ENCODE data around the gene STX16. TPM values are rescaled to one million over a fixed set of nuclear protein-coding genes. Genes with fewer than 3 reads are reported as not detected.
A peak's percentile ranks its signal among the peaks of the same experiment; 100 is the strongest.

STX16 gene
- total RNA-seq, 1 experiment from 2014 or later: 43.7 TPM

GRCh38 chr20:58616411-58616810, 34.7 kb upstream of the STX16 start:
- in situ Hi-C loops (cut with HindIII; ENCODE audit: low pct_unique_long_range_greater_than_20kb, low sequenced_read_pairs): no loop called here

GRCh38 chr20:58617158-58617557, 33.9 kb upstream of the STX16 start:
- no peak for DNase-seq (ENCODE audit: low read depth)
- in situ Hi-C loops (cut with HindIII; ENCODE audit: low pct_unique_long_range_greater_than_20kb, low sequenced_read_pairs): no loop called here

More at GRCh38 chr20:58616411-58616810, 34.7 kb upstream of the STX16 start:
- DNase-seq (ENCODE audit: low read depth): no peak

- in situ Hi-C loops (cut with HindIII; ENCODE audit: low pct_unique_long_range_greater_than_20kb, low sequenced_read_pairs): no loop called here
- DNase-seq (ENCODE audit: low read depth): no peak
Measured at GRCh38 chr20:58618351-58619076, 32.6 kb upstream of the STX16 start.

- in situ Hi-C loops (cut with HindIII; ENCODE audit: low pct_unique_long_range_greater_than_20kb, low sequenced_read_pairs): no loop called here
- no peak for DNase-seq (ENCODE audit: low read depth)
Measured at GRCh38 chr20:58619077-58619863, 31.8 kb upstream of the STX16 start.

GRCh38 chr20:58619864-58620431, 31.1 kb upstream of the STX16 start:
- in situ Hi-C loops (cut with HindIII; ENCODE audit: low pct_unique_long_range_greater_than_20kb, low sequenced_read_pairs): no loop called here
- DNase-seq (ENCODE audit: low read depth): peak; percentile 45

- in situ Hi-C loops (cut with HindIII; ENCODE audit: low pct_unique_long_range_greater_than_20kb, low sequenced_read_pairs): no loop called here
- no peak for DNase-seq (ENCODE audit: low read depth)
Measured at GRCh38 chr20:58621906-58622548, 29.1 kb upstream of the STX16 start.

- no peak for DNase-seq (ENCODE audit: low read depth)
Measured at GRCh38 chr20:58622671-58623578, 28.2 kb upstream of the STX16 start.

GRCh38 chr20:58623579-58624473, 27.3 kb upstream of the STX16 start:
- in situ Hi-C loops (cut with HindIII; ENCODE audit: low pct_unique_long_range_greater_than_20kb, low sequenced_read_pairs): no loop called here
- peak; percentile 91 for DNase-seq (ENCODE audit: low read depth)

More at GRCh38 chr20:58622671-58623578, 28.2 kb upstream of the STX16 start:
- in situ Hi-C loops (cut with HindIII; ENCODE audit: low pct_unique_long_range_greater_than_20kb, low sequenced_read_pairs): no loop called here

GRCh38 chr20:58624687-58625086, 26.4 kb upstream of the STX16 start:
- in situ Hi-C loops (cut with HindIII; ENCODE audit: low pct_unique_long_range_greater_than_20kb, low sequenced_read_pairs): no loop called here
- no peak for DNase-seq (ENCODE audit: low read depth)

- in situ Hi-C loops (cut with HindIII; ENCODE audit: low pct_unique_long_range_greater_than_20kb, low sequenced_read_pairs): no loop called here
Measured at GRCh38 chr20:58625585-58625984, 25.5 kb upstream of the STX16 start.

GRCh38 chr20:58626051-58626450, 25.0 kb upstream of the STX16 start:
- no peak for DNase-seq (ENCODE audit: low read depth)
- in situ Hi-C loops (cut with HindIII; ENCODE audit: low pct_unique_long_range_greater_than_20kb, low sequenced_read_pairs): no loop called here

More at GRCh38 chr20:58625585-58625984, 25.5 kb upstream of the STX16 start:
- no peak for DNase-seq (ENCODE audit: low read depth)

GRCh38 chr20:58627212-58628072, 23.6 kb upstream of the STX16 start:
- DNase-seq (ENCODE audit: low read depth): no peak
- in situ Hi-C loops (cut with HindIII; ENCODE audit: low pct_unique_long_range_greater_than_20kb, low sequenced_read_pairs): no loop called here

- no peak for DNase-seq (ENCODE audit: low read depth)
- in situ Hi-C loops (cut with HindIII; ENCODE audit: low pct_unique_long_range_greater_than_20kb, low sequenced_read_pairs): no loop called here
Measured at GRCh38 chr20:58628491-58629214, 22.4 kb upstream of the STX16 start.

GRCh38 chr20:58629215-58629580, 21.9 kb upstream of the STX16 start:
- in situ Hi-C loops (cut with HindIII; ENCODE audit: low pct_unique_long_range_greater_than_20kb, low sequenced_read_pairs): no loop called here
- DNase-seq (ENCODE audit: low read depth): no peak

- DNase-seq (ENCODE audit: low read depth): peak; percentile 42
- in situ Hi-C loops (cut with HindIII; ENCODE audit: low pct_unique_long_range_greater_than_20kb, low sequenced_read_pairs): no loop called here
Measured at GRCh38 chr20:58630063-58630462, 21.0 kb upstream of the STX16 start.

Measured in Caki2 (cell line).